Fibroblast of villous mesenchyme (primary cell): ENCODE measurements around the gene GGTLC1. TPM values are rescaled to one million over a fixed set of nuclear protein-coding genes. Genes with fewer than 3 reads are reported as not detected.

ENCODE experiments used
- DNase-seq: peaks from one replicate; pipeline ENCODE4 v3.0.0-alpha.2; 2010; ENCODE audit warnings: low read depth
- H3K4me3 ChIP-seq: 2 replicates; pipeline ENCODE4 v1.5.1; 2011; ENCODE audit warnings: low read depth, mild to moderate bottlenecking, low read length
- CTCF ChIP-seq: IDR thresholded peaks from 2 replicates; pipeline ENCODE4 v1.5.1; 2012; ENCODE audit warnings: low read depth, mild to moderate bottlenecking, low read length; ENCODE audit not compliant: insufficient read depth
- total RNA-seq: library from RNA; depleted of rRNA; stranded (reverse); fragments of >200 nt; gene quantifications from 2 replicates; pipeline ENCODE4 v1.2.3, GENCODE V29; 2012

Gene GGTLC1
- total RNA-seq, 1 donor, result not detected

GRCh38 chr20:24007073-24007595, 18.6 kb upstream of the GGTLC1 start:
- DNase-seq, result no peak
- TF ChIP-seq CTCF, result no peak
- H3K4me3 ChIP-seq, result no peak overlapping the region

- H3K4me3 ChIP-seq, result no peak overlapping the region
- no peak for TF ChIP-seq CTCF
- no peak for DNase-seq
These were observed 18.0 kb upstream of the GGTLC1 start for GRCh38 chr20:24006626-24007025.

- H3K4me3 ChIP-seq, result no peak overlapping the region
- no peak for TF ChIP-seq CTCF
These were observed 15.9 kb upstream of the GGTLC1 start for GRCh38 chr20:24004471-24004870.

DNA sequence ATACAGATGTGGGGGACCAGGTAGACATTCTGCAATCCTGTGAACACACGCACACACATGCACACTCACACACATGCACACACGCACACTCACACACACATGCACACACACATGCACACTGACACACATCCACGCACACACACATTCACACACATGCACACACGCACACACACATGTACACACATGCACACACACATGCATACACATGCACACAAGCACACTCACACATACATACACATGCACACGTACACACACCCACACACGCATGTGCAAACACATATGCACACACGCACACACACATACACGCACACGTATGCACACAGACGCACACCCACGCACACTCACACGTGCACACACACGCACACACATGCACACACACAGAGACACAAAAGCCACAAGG, 14.3 kb upstream of the GGTLC1 start:
- DNase-seq, result no peak
- no peak for TF ChIP-seq CTCF

More at GRCh38 chr20:24004471-24004870, 15.9 kb upstream of the GGTLC1 start:
- no peak for DNase-seq

GRCh38 chr20:24001712-24002405, 13.3 kb upstream of the GGTLC1 start:
- no peak for TF ChIP-seq CTCF
- no peak for DNase-seq
- no peak overlapping the region for H3K4me3 ChIP-seq

More for the DNA sequence above, 14.3 kb upstream of the GGTLC1 start:
- no peak overlapping the region for H3K4me3 ChIP-seq

DNA sequence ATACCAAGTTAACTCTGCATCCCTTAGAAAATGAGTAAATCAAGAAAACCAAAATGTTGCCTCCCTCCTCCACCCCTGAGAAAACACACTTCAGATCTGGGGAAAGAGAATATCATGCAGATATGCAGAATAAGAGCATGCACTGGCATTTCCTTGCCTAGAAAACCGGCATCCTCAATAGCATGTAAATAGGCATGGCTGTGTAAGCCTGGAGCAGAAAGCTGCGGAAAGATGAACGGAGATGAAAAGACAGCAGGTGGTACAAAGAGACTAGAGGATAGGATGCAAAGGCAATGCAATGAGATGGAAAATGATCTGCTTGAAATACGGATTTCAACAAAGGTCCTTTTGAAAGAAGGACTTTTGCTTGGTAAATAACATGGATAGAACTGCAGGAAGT, 10.3 kb upstream of the GGTLC1 start:
- no peak for DNase-seq
- no peak for TF ChIP-seq CTCF
- no peak overlapping the region for H3K4me3 ChIP-seq
